Measurements from ENCODE around the gene GPR33.

- TF ChIP-seq EP300 (IDR thresholded peaks at IDR 0.05; ENCODE audit: borderline replicate concordance in 1 of 2, control insufficient read depth in 1 of 2, low read depth in 2 of 2, low read length in 2 of 2) (no peak), RFX5 (IDR thresholded peaks at IDR 0.05; ENCODE audit: low read depth, low read length) (no peak), STAT1 (conservative IDR thresholded peaks at IDR 0.05) (no peak), HCFC1 (IDR thresholded peaks at IDR 0.05; ENCODE audit: low read length) (no peak), FOXM1 (IDR thresholded peaks at IDR 0.05; ENCODE audit: low read depth, low read length) (no peak), EZH2 (IDR thresholded peaks at IDR 0.05; ENCODE audit: borderline replicate concordance, control insufficient read depth, low read depth, low read length) (no peak), CBX5 (IDR thresholded peaks at IDR 0.05; ENCODE audit: low read depth) (no peak), NBN (IDR thresholded peaks at IDR 0.05) (no peak)
- TF ChIP-seq, protein P1, sequence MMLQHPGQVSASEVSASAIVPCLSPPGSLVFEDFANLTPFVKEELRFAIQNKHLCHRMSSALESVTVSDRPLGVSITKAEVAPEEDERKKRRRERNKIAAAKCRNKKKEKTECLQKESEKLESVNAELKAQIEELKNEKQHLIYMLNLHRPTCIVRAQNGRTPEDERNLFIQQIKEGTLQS (IDR thresholded peaks at IDR 0.05; ENCODE audit: borderline replicate concordance, extremely low read depth, low read depth, low read length) = no peak
- TF ChIP-seq, protein P2, sequence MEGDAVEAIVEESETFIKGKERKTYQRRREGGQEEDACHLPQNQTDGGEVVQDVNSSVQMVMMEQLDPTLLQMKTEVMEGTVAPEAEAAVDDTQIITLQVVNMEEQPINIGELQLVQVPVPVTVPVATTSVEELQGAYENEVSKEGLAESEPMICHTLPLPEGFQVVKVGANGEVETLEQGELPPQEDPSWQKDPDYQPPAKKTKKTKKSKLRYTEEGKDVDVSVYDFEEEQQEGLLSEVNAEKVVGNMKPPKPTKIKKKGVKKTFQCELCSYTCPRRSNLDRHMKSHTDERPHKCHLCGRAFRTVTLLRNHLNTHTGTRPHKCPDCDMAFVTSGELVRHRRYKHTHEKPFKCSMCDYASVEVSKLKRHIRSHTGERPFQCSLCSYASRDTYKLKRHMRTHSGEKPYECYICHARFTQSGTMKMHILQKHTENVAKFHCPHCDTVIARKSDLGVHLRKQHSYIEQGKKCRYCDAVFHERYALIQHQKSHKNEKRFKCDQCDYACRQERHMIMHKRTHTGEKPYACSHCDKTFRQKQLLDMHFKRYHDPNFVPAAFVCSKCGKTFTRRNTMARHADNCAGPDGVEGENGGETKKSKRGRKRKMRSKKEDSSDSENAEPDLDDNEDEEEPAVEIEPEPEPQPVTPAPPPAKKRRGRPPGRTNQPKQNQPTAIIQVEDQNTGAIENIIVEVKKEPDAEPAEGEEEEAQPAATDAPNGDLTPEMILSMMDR (IDR thresholded peaks at IDR 0.05 in 2 of 3, conservative IDR thresholded peaks at IDR 0.05 in 1 of 3; ENCODE audit: control insufficient read depth in 2 of 3, extremely low read depth in 1 of 3, insufficient read depth in 1 of 3, low read depth in 3 of 3, low read length in 3 of 3) = no peak
- TF ChIP-seq, protein P3, sequence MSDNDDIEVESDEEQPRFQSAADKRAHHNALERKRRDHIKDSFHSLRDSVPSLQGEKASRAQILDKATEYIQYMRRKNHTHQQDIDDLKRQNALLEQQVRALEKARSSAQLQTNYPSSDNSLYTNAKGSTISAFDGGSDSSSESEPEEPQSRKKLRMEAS (IDR thresholded peaks at IDR 0.05; ENCODE audit: low read depth, low read length) = no peak
- TF ChIP-seq, protein P4, sequence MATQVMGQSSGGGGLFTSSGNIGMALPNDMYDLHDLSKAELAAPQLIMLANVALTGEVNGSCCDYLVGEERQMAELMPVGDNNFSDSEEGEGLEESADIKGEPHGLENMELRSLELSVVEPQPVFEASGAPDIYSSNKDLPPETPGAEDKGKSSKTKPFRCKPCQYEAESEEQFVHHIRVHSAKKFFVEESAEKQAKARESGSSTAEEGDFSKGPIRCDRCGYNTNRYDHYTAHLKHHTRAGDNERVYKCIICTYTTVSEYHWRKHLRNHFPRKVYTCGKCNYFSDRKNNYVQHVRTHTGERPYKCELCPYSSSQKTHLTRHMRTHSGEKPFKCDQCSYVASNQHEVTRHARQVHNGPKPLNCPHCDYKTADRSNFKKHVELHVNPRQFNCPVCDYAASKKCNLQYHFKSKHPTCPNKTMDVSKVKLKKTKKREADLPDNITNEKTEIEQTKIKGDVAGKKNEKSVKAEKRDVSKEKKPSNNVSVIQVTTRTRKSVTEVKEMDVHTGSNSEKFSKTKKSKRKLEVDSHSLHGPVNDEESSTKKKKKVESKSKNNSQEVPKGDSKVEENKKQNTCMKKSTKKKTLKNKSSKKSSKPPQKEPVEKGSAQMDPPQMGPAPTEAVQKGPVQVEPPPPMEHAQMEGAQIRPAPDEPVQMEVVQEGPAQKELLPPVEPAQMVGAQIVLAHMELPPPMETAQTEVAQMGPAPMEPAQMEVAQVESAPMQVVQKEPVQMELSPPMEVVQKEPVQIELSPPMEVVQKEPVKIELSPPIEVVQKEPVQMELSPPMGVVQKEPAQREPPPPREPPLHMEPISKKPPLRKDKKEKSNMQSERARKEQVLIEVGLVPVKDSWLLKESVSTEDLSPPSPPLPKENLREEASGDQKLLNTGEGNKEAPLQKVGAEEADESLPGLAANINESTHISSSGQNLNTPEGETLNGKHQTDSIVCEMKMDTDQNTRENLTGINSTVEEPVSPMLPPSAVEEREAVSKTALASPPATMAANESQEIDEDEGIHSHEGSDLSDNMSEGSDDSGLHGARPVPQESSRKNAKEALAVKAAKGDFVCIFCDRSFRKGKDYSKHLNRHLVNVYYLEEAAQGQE (IDR thresholded peaks at IDR 0.05; ENCODE audit: low read depth, low read length) = no peak
These were observed 1.1 kb downstream of the GPR33 start for GRCh38 chr14:31486764-31487163.

Measured in GM12878 (cell line).